VCaP (cell line): ENCODE results near the gene UCHL5.
"Not testable (repeated sequence)": the region's sequence is repeated elsewhere in the genome, so short reads cannot be mapped to it uniquely, and the experiment has no call there.

Source experiments
- H3K27ac ChIP-seq: fragments of 450-650 bp; 2 replicates; pipeline ENCODE4 v1.5.1; 2017
- TF ChIP-seq, protein P1 (sequence below): fragments of 450-650 bp; conservative IDR thresholded peaks from 2 replicates; pipeline ENCODE4 v1.5.1; 2017; ENCODE audit warnings: mild to moderate bottlenecking, moderate library complexity

The UCHL5 gene

GRCh38 chr1:193042766-193043691 lies 16.1 kb downstream of the UCHL5 start:
- no peak overlapping the region for H3K27ac ChIP-seq
- TF ChIP-seq, protein P1, sequence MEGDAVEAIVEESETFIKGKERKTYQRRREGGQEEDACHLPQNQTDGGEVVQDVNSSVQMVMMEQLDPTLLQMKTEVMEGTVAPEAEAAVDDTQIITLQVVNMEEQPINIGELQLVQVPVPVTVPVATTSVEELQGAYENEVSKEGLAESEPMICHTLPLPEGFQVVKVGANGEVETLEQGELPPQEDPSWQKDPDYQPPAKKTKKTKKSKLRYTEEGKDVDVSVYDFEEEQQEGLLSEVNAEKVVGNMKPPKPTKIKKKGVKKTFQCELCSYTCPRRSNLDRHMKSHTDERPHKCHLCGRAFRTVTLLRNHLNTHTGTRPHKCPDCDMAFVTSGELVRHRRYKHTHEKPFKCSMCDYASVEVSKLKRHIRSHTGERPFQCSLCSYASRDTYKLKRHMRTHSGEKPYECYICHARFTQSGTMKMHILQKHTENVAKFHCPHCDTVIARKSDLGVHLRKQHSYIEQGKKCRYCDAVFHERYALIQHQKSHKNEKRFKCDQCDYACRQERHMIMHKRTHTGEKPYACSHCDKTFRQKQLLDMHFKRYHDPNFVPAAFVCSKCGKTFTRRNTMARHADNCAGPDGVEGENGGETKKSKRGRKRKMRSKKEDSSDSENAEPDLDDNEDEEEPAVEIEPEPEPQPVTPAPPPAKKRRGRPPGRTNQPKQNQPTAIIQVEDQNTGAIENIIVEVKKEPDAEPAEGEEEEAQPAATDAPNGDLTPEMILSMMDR, result no peak

DNA sequence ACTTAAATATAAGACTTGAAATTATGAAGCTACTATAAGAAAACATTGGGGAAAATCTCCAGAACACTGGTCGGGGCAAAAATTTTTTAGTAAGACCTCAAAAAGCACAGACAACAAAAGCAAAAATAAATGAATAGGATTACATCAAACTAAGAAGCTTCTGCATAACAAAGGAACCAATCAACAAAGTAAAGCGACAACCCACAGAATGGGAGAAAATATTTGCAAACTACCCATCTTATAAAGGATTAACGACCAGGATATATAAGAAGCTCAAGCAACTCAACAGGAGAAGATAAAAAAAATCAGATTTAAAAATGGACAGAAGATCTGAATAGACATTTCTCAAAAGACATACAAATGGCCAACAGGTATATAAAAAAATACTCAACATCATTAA lies 19.1 kb downstream of the UCHL5 start:
- TF ChIP-seq, protein P1, result no peak
- no peak overlapping the region for H3K27ac ChIP-seq

- TF ChIP-seq, protein P1, result no peak
- H3K27ac ChIP-seq, result no peak overlapping the region; the same call in 1 of the 2 replicates
These were observed 22.7 kb downstream of the UCHL5 start for GRCh38 chr1:193036337-193037047.

- TF ChIP-seq, protein P1, result no peak
- no peak overlapping the region for H3K27ac ChIP-seq
These were observed 25.6 kb downstream of the UCHL5 start for GRCh38 chr1:193033610-193034009.

DNA sequence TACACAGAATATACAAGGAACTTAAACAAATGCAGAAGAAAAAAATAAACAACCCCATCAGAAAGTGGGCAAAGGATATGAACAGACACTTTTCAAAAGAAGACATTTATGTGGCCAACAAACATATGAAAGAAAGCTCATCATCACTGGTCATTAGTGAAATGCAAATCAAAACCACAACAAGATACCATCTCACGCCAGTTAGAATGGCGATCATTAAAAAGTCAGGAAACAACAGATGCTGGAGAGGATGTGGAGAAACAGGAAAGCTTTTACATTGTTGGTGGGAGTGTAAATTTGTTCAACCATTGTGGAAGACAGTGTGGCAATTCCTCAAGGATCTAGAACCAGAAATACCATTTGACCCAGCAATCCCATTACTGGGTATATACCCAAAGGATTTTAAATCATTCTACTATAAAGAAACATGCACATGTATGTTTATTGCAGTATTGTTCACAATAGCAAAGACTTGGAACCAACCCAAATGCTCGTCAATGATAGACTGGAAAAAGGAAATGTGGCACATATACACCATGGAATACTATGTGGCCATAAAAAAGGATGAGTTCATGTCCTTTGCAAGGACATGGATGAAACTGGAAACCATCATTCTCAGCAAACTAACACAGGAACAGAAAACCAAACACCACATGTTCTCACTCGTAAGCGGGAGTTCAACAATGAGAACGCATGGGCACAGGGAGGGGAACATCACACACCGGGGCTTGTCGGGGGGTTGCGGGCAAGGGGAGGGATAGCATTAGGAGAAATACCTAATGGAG lies 26.3 kb downstream of the UCHL5 start:
- not testable (repeated sequence) for H3K27ac ChIP-seq

DNA sequence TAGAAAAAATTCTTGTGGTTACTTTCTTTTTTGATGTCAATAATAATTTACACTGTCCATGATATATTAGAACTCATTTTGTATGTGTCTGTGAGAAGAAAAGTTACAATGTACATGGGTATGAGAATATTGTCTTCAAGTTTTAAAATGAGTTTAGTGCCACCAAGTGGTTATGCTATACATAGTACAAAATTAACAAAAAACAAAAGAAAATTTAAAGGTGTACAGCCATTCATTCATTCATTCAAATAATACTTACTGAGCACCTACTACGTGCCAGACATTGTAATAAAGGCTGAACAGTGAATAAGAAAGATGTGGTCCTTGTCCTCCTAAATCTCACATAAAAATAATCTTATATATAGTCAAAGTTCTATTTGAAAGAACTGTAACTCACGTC lies 27.7 kb downstream of the UCHL5 start:
- no peak overlapping the region for H3K27ac ChIP-seq
- TF ChIP-seq, protein P1, result peak; percentile 51

DNA sequence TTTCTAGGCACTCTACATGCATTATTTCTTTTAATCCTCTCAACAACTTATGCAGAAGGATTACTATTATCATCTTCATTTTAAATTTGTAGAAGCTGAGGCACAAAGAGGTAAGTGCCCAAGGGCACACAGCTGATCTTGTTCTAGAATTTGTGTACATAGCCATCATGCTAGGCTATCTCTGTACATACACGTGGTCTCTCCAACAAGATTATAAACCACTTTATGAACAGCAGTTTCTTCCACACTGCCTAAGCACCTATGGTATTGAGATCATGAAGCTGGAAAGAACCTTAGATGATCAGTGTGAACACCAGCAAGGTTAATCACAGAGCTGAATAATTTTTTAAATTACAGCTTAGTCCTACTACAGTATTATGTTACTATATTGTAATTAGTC lies 28.9 kb downstream of the UCHL5 start:
- H3K27ac ChIP-seq, result no peak overlapping the region
- TF ChIP-seq, protein P1, result no peak
